Duodenal mucosa (tissue), 2 donors: ENCODE data around the gene PPIH.
"Not testable (repeated sequence)": the region's sequence is repeated elsewhere in the genome, so short reads cannot be mapped to it uniquely, and the experiment has no call there.

ENCODE experiments used
- H3K27ac ChIP-seq: one replicate; pipeline ENCODE4 v1.7.0; 2013; ENCODE audit warnings: low read depth, low read length
- H3K27me3 ChIP-seq, 2 donors: one replicate each; pipeline ENCODE4 v1.7.0; 2013; ENCODE audit warnings: low read length in 2 of 2, control low read depth in 1 of 2; ENCODE audit not compliant: insufficient read depth in 2 of 2, control insufficient read depth in 1 of 2
- H3K36me3 ChIP-seq, 2 donors: one replicate each; pipeline ENCODE4 v1.7.0; 2013; ENCODE audit warnings: low read length in 2 of 2, control low read depth in 1 of 2; ENCODE audit not compliant: insufficient read depth in 2 of 2, control insufficient read depth in 1 of 2
- H3K4me1 ChIP-seq, 2 donors: one replicate each; pipeline ENCODE4 v1.7.0; 2013; ENCODE audit warnings: low read length in 2 of 2, control low read depth in 1 of 2; ENCODE audit not compliant: insufficient read depth in 2 of 2, control insufficient read depth in 1 of 2
- H3K4me3 ChIP-seq, 2 donors: one replicate each; pipeline ENCODE4 v1.7.0; 2013; ENCODE audit warnings: low read length in 2 of 2, low read depth in 1 of 2
- H3K9ac ChIP-seq, 2 donors: one replicate each; pipeline ENCODE4 v1.7.0; 2013; ENCODE audit warnings: low read length in 2 of 2, low read depth in 1 of 2
- H3K9me3 ChIP-seq, 2 donors: one replicate each; pipeline ENCODE4 v1.7.0; 2013; ENCODE audit warnings: low read length in 2 of 2, control low read depth in 1 of 2; ENCODE audit not compliant: control insufficient read depth in 1 of 2

The PPIH gene

DNA sequence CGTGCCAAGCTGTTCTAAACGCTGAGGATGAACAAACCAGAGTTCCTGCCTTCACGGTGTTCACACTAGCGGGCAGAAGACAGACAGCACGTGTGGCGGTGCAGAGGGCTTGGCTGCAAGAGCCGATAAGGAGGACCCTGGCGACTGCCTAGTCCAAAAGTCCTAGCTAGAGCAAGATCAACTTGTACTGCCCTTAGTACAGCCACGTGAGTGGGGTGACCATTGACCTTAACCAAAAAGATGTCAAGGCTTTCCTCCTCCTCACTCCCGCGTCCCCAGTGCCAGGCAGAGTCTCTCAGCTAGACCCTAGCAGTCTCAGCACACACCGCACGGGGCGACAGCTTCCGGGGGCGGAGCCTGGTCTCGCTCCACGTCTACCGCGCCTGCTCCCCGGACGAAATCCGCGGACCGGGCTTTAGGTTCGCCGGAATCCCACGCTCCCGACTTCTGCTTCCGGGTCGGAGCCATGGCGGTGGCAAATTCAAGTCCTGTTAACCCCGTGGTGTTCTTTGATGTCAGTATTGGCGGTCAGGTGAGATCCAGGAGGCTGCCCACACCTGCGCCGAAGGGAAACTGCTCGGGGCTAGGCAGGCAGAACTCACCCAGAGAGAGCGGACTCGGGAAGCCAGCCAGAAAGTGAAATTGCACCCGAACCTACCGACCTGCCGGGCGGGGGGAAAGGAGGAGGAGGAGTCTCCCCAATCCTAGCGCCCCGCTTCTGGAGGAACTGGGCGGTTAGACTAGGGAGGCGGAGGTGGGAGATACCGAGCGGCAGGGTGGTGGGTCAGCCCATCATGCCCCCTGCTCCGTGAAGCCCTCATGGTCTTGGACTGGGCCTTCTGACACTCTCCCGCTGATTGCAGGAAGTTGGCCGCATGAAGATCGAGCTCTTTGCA, at the start of gene PPIH:
PPIH (plus strand) TSS at position 443 of the 896 bp plus-strand sequence; CDS start at position 467, 24 bp downstream.
- Histone ChIP-seq H3K36me3 (peaks cover 0 to 13% of the 10 kb centered on the region in 2 donors), H3K9ac (peak within 1 kb of the TSS; percentile 90), H3K27me3 (no peaks in the 10 kb centered on the region), H3K27ac (peak within 1 kb of the TSS; percentile 80), H3K4me3 (peak within 1 kb of the TSS; percentile 90 to 95), H3K4me1 (peaks cover 18 to 25% of the 10 kb centered on the region in 2 donors), H3K9me3 (no peaks in the 10 kb centered on the region)

- Histone ChIP-seq H3K36me3 (no peaks in the 10 kb centered on the region), H3K27ac (no peak overlapping the region), H3K4me3 (no peak overlapping the region), H3K27me3 (no peaks in the 10 kb centered on the region), H3K9me3 (no peaks in the 10 kb centered on the region), H3K9ac (no peak overlapping the region), H3K4me1 (no peaks in the 10 kb centered on the region)
Measured at GRCh38 chr1:42613803-42614131, 44.5 kb upstream of the PPIH start.

DNA sequence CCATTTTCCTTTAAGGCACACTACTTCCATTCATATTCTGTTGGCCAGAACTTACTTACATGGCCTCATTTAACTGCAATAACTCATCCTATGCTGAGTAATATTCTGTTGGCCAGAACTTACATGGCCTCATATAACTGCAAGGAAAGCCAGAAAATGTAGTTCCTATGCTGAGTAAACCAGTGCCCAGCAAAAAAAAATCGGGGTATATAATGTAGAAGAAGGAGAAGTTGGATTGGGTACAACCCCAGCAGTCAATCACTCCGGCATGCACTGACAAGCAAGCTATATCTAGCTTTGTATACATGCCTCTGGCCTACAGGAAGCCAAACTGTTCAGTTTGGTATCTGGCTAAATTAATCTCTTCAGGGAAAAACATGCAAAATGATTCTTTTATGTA, 39.4 kb upstream of the PPIH start:
- Histone ChIP-seq H3K36me3 (no peaks in the 10 kb centered on the region), H3K9me3 (no peaks in the 10 kb centered on the region), H3K9ac (no peak overlapping the region), H3K4me1 (no peaks in the 10 kb centered on the region), H3K27ac (no peak overlapping the region), H3K4me3 (no peak overlapping the region), H3K27me3 (no peaks in the 10 kb centered on the region)

DNA sequence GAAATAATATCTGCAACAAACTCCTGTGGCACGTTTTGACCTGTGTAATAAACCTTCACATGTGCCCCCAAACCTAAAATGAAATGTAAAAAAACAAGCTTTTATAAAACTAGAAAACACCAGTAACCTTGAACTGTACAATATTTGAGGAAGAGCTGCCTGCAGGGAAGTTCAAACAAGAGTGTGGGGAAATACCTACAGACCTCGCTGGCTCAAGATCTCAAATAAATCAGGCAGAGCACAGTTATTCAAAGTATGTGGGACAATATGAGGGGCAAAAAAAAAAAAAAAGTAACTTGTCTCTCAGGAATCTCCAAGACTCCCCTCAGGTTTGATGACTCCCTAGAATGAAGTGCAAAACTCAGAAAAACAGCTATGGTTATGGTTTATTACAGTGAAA, 37.9 kb upstream of the PPIH start:
- Histone ChIP-seq H3K9ac (no peak overlapping the region), H3K27me3 (no peaks in the 10 kb centered on the region), H3K36me3 (no peaks in the 10 kb centered on the region), H3K27ac (no peak overlapping the region), H3K9me3 (no peaks in the 10 kb centered on the region), H3K4me1 (no peaks in the 10 kb centered on the region), H3K4me3 (no peak overlapping the region)

DNA sequence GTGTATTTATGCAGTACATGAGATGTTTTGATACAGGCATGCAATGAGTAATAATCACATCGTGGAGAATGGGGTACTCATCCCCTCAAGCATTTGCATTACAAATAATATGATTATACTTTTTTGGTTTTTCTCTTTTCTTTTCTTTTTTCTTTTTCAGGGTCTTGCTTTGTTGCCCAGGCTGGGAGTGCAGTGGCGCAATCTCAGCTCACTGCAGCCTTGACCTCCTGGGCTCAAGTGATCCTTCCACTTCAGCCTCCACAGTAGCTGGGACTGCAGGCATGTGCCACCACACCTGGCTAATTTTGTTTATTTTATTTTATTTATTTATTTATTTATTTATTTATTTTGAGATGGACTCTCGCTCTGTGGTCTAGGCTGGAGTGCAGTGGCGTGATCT, 37.0 kb upstream of the PPIH start:
- H3K4me3 ChIP-seq, H3K36me3 ChIP-seq, H3K27ac ChIP-seq, H3K4me1 ChIP-seq, H3K27me3 ChIP-seq, H3K9ac ChIP-seq, H3K9me3 ChIP-seq: not testable (repeated sequence)

DNA sequence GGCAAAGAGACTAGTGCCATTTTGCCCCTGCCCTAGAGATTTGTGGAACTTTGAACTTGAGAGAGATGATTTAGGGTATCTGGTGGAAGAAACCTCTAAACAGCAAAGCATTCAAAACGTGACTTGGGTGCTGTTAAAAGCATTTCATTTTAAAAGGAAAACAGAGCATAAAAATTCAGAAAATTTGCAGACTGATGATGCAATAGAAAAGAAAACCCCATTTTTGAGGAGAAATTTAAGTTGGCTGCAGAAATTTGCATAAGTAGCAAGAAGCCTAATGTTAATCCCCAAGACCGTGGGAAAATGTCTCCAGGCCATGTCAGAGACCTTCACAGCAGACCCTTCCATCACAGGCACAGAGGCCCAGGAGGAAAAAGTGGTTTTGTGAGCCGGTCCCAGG, 31.0 kb upstream of the PPIH start:
- H3K9me3 ChIP-seq, H3K27me3 ChIP-seq, H3K27ac ChIP-seq, H3K4me1 ChIP-seq, H3K9ac ChIP-seq, H3K4me3 ChIP-seq, H3K36me3 ChIP-seq: not testable (repeated sequence)

- H3K27ac ChIP-seq: no peak overlapping the region
- no peaks in the 10 kb centered on the region for H3K36me3 ChIP-seq
- no peaks in the 10 kb centered on the region for H3K9me3 ChIP-seq
- H3K9ac ChIP-seq: no peak overlapping the region
- no peaks in the 10 kb centered on the region for H3K27me3 ChIP-seq
- no peak overlapping the region for H3K4me3 ChIP-seq
- H3K4me1 ChIP-seq: no peaks in the 10 kb centered on the region
Measured at GRCh38 chr1:42639116-42639515, 19.1 kb upstream of the PPIH start.

DNA sequence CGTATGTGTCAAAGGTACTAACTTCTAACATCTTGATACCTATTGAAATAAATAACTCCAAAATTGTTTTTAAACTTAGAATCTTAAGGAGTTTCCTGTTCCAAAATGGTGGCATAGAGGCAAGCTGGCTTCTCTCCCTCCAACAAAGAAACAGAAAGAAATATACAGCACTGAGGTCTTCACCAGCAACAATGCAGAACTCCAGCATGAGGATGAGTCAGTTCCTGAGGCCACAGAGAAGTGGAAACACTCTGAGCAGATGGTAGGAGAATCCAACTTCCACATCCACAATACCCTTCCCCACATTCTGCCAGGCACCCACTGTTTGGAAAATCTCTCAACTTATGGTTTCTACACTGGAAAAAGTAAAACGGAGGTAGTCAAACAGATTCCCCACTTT, 12.2 kb upstream of the PPIH start:
- no peaks in the 10 kb centered on the region for H3K4me1 ChIP-seq
- no peaks in the 10 kb centered on the region for H3K36me3 ChIP-seq
- H3K9me3 ChIP-seq: no peaks in the 10 kb centered on the region
- H3K9ac ChIP-seq: no peak overlapping the region
- no peak overlapping the region for H3K4me3 ChIP-seq
- no peaks in the 10 kb centered on the region for H3K27me3 ChIP-seq
- H3K27ac ChIP-seq: no peak overlapping the region

- peak overlapping the region; percentile 90 to 95 for H3K4me3 ChIP-seq
- no peak overlapping the region for H3K27ac ChIP-seq
Measured at GRCh38 chr1:42657201-42657600, 1.0 kb upstream of the PPIH start.

GRCh38 chr1:42658877-42659337, 684 bp downstream of the PPIH start:
- H3K4me3 ChIP-seq: peak overlapping the region; percentile 90 to 95
- no peaks in the 10 kb centered on the region for H3K27me3 ChIP-seq
- no peaks in the 10 kb centered on the region for H3K9me3 ChIP-seq
- H3K27ac ChIP-seq: no peak overlapping the region
- H3K36me3 ChIP-seq: peaks cover under 1 to 16% of the 10 kb centered on the region in 2 donors
- peak overlapping the region; percentile 90 for H3K9ac ChIP-seq
- H3K4me1 ChIP-seq: peaks cover 18 to 25% of the 10 kb centered on the region in 2 donors

More at GRCh38 chr1:42657201-42657600, 1.0 kb upstream of the PPIH start:
- H3K36me3 ChIP-seq: peaks cover 0 to 9% of the 10 kb centered on the region in 2 donors
- no peaks in the 10 kb centered on the region for H3K9me3 ChIP-seq
- H3K4me1 ChIP-seq: peaks cover 18 to 25% of the 10 kb centered on the region in 2 donors
- H3K27me3 ChIP-seq: no peaks in the 10 kb centered on the region
- H3K9ac ChIP-seq: no peak overlapping the region
